CD4-positive, alpha-beta T cell treated with Interleukin-2 at 100 ng/mL for 4 hours (primary cell): Measurements from ENCODE around the gene HCAR1.
"Not testable (repeated sequence)": the region's sequence is repeated elsewhere in the genome, so short reads cannot be mapped to it uniquely, and the experiment has no call there.

Source experiments
- DNase-seq: peaks from one replicate; pipeline ENCODE4 v3.0.0-alpha.2; 2020; ENCODE audit warnings: low spot score

HCAR1 gene

GRCh38 chr12:122730215-122731014 lies at the start of gene HCAR1:
TSS of gene HCAR1 (minus strand) at chr12:122730844. CDS start at chr12:122730339, 505 bp downstream.
- no peak for DNase-seq

- DNase-seq = no peak
These were observed 26.9 kb upstream of the HCAR1 start for GRCh38 chr12:122757568-122757967.

GRCh38 chr12:122754790-122755189 lies 24.1 kb upstream of the HCAR1 start:
- DNase-seq = no peak

GRCh38 chr12:122753319-122753650 lies 22.6 kb upstream of the HCAR1 start:
- no peak for DNase-seq

GRCh38 chr12:122752464-122753318 lies 22.0 kb upstream of the HCAR1 start, which contains the start of gene DENR:
TSS of gene DENR (plus strand) at chr12:122752824. CDS start at chr12:122753702, 878 bp downstream.
- DNase-seq = peak; percentile 99

GRCh38 chr12:122750781-122751515 lies 20.3 kb upstream of the HCAR1 start:
- DNase-seq = not testable (repeated sequence)

GRCh38 chr12:122749569-122750332 lies 19.1 kb upstream of the HCAR1 start:
- no peak for DNase-seq

- no peak for DNase-seq
These were observed 16.8 kb upstream of the HCAR1 start for GRCh38 chr12:122747224-122748135.

GRCh38 chr12:122743895-122744525 lies 13.4 kb upstream of the HCAR1 start:
- no peak for DNase-seq

- DNase-seq = no peak
These were observed 9.7 kb upstream of the HCAR1 start for GRCh38 chr12:122740351-122740750.

- DNase-seq = no peak
These were observed 7.9 kb upstream of the HCAR1 start for GRCh38 chr12:122738571-122738970.

GRCh38 chr12:122732611-122733010 lies 2.0 kb upstream of the HCAR1 start:
- no peak for DNase-seq

- DNase-seq = no peak
These were observed 1.5 kb upstream of the HCAR1 start for GRCh38 chr12:122732170-122732569.

- DNase-seq = no peak
These were observed 945 bp downstream of the HCAR1 start for GRCh38 chr12:122729583-122730214.

GRCh38 chr12:122726080-122726558 lies 4.5 kb downstream of the HCAR1 start:
- DNase-seq = peak; percentile 51

- no peak for DNase-seq
These were observed 5.1 kb downstream of the HCAR1 start for GRCh38 chr12:122725452-122726079.

- DNase-seq = no peak
These were observed 5.9 kb downstream of the HCAR1 start for GRCh38 chr12:122724641-122725243.

GRCh38 chr12:122722387-122722786 lies 8.3 kb downstream of the HCAR1 start:
- no peak for DNase-seq
